ENCODE results near the gene CALD1.

- TF ChIP-seq CTCF (IDR thresholded peaks at IDR 0.05; ENCODE audit: low read length) (no peak), EZH2 (IDR thresholded peaks at IDR 0.05; ENCODE audit: borderline replicate concordance, low read length) (no peak)
These were observed 863 bp downstream of the CALD1 start for GRCh38 chr7:134780166-134780828.

All from OCI-LY1 (cell line).